Subcutaneous abdominal adipose tissue (tissue), 5 donors: ENCODE results near the gene CD1B.

Experiments
- H3K27ac ChIP-seq: one replicate; pipeline ENCODE4 v1.7.0; 2013; ENCODE audit warnings: low read depth, mild to moderate bottlenecking, inconsistent platforms, low read length, moderate library complexity
- H3K27me3 ChIP-seq, 5 donors: one replicate each; pipeline ENCODE4 v1.7.0; 2013; ENCODE audit warnings: low read length in 5 of 5, inconsistent platforms in 1 of 5; ENCODE audit not compliant: control insufficient read depth in 5 of 5, insufficient read depth in 4 of 5
- H3K36me3 ChIP-seq, 5 donors: one replicate each; pipeline ENCODE4 v1.7.0; 2013; ENCODE audit warnings: low read length in 5 of 5; ENCODE audit not compliant: control insufficient read depth in 5 of 5, insufficient read depth in 5 of 5
- H3K4me1 ChIP-seq, 5 donors: one replicate each; pipeline ENCODE4 v1.7.0; 2013; ENCODE audit warnings: low read length in 5 of 5, mild to moderate bottlenecking in 3 of 5, moderate library complexity in 1 of 5; ENCODE audit not compliant: control insufficient read depth in 5 of 5, insufficient read depth in 5 of 5
- H3K4me3 ChIP-seq, 5 donors: one replicate each; pipeline ENCODE4 v1.7.0; 2013; ENCODE audit warnings: low read length in 5 of 5, low read depth in 1 of 5
- H3K9ac ChIP-seq, 5 donors: one replicate each; pipeline ENCODE4 v1.7.0; 2013; ENCODE audit warnings: low read length in 5 of 5, mild to moderate bottlenecking in 4 of 5, moderate library complexity in 3 of 5
- H3K9me3 ChIP-seq, 5 donors: one replicate each; pipeline ENCODE4 v1.7.0; 2013; ENCODE audit warnings: low read length in 5 of 5; ENCODE audit not compliant: control insufficient read depth in 5 of 5
- donor health status: healthy.
- donor health status: healthy.
- donor health status: healthy.
- donor health status: healthy.
- donor health status: healthy.

The CD1B gene

DNA sequence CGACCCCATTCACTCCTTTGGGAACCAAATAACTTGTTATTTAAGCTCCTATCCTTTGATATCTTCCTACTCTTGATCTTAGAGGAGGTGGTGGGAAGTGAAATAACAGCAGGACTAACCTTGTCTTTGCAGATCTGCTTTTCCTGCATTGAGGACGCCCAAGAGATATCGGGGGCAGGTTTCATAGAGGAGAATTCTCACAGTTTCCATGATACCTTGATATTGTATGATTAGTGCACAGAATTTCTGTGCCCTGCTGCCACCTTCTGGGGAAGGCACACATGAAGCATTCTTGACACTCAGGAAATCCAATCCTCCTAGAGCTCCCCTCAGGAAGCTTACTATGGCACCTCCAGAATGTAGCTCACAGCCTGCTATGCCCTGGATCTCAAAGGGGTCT, 1.6 kb downstream of the CD1B start:
- Histone ChIP-seq H3K9ac (no peak overlapping the region), H3K4me3 (no peak overlapping the region), H3K4me1 (no peaks in the 10 kb centered on the region), H3K36me3 (no peaks in the 10 kb centered on the region), H3K27me3 (peaks cover 0 to 3% (median 0%) of the 10 kb centered on the region in 5 donors), H3K27ac (no peak overlapping the region), H3K9me3 (no peaks in the 10 kb centered on the region)

- peaks cover 0 to 3% (median 0%) of the 10 kb centered on the region in 5 donors for H3K27me3 ChIP-seq
- H3K4me3 ChIP-seq = no peak overlapping the region
- H3K27ac ChIP-seq = no peak overlapping the region
- H3K9ac ChIP-seq = no peak overlapping the region
- H3K9me3 ChIP-seq = no peaks in the 10 kb centered on the region
- H3K36me3 ChIP-seq = no peaks in the 10 kb centered on the region
- H3K4me1 ChIP-seq = no peaks in the 10 kb centered on the region
Observed at GRCh38 chr1:158329300-158329699, 2.0 kb downstream of the CD1B start.

GRCh38 chr1:158328426-158328825, 2.9 kb downstream of the CD1B start:
- H3K4me1 ChIP-seq = no peaks in the 10 kb centered on the region
- H3K4me3 ChIP-seq = no peak overlapping the region
- H3K36me3 ChIP-seq = no peaks in the 10 kb centered on the region
- H3K27ac ChIP-seq = no peak overlapping the region
- peaks cover 0 to 5% (median 0%) of the 10 kb centered on the region in 5 donors for H3K27me3 ChIP-seq
- peaks cover 0 to 1% (median 0%) of the 10 kb centered on the region in 5 donors for H3K9me3 ChIP-seq
- H3K9ac ChIP-seq = no peak overlapping the region

GRCh38 chr1:158327481-158327880, 3.9 kb downstream of the CD1B start:
- Histone ChIP-seq H3K4me1 (no peaks in the 10 kb centered on the region), H3K4me3 (no peak overlapping the region), H3K27me3 (peaks cover 0 to 5% (median 0%) of the 10 kb centered on the region in 5 donors), H3K9me3 (peaks cover 0 to 4% (median 0%) of the 10 kb centered on the region in 5 donors), H3K36me3 (no peaks in the 10 kb centered on the region), H3K27ac (no peak overlapping the region), H3K9ac (no peak overlapping the region)

DNA sequence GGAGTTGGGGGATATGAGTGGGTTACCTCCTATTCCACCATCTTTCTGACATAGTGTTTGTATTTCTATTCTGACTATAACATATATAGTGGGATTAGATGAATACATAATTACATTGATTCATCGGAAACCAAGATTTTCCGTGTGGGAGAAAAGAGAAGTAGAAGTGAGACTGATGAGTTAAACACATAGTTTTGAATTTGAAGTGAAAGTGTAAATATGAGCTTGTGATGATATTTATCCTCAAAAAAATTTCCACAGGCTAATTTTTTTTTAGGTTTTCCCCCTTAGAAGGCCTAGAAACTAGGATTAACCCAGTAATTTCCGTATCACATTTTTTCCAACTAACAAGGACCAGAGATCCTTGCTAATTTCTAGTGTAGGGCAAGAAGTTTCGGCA, 6.9 kb downstream of the CD1B start:
- no peak overlapping the region for H3K27ac ChIP-seq
- H3K27me3 ChIP-seq = peaks cover 0 to 2% (median 0%) of the 10 kb centered on the region in 5 donors
- no peaks in the 10 kb centered on the region for H3K4me1 ChIP-seq
- no peak overlapping the region for H3K9ac ChIP-seq
- peaks cover 0 to 4% (median 0%) of the 10 kb centered on the region in 5 donors for H3K9me3 ChIP-seq
- no peak overlapping the region for H3K4me3 ChIP-seq
- H3K36me3 ChIP-seq = no peaks in the 10 kb centered on the region

DNA sequence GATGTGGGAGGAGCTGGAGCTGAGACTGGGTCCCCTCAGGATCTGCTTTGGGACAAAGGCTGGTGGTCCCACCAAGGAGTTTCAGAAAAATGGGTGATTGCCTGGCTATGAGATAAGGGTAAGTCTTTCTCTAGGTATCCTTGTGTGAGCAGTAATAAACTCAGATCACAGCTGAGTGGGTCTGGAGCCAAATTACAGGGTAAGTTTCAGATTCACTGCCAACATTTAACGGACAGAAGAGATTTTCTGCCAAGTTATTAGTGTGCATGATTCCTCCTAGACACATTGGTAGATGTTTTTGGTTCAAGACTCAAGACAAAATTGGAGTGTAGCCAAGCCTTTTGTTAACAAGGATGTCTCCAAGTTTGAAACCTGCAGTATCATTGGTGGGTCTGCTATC, 7.5 kb downstream of the CD1B start:
- H3K4me3 ChIP-seq = no peak overlapping the region
- peaks cover 0 to 4% (median 0%) of the 10 kb centered on the region in 5 donors for H3K9me3 ChIP-seq
- H3K27me3 ChIP-seq = peaks cover 0 to 2% (median 0%) of the 10 kb centered on the region in 5 donors
- H3K9ac ChIP-seq = no peak overlapping the region
- H3K4me1 ChIP-seq = no peaks in the 10 kb centered on the region
- no peak overlapping the region for H3K27ac ChIP-seq
- H3K36me3 ChIP-seq = no peaks in the 10 kb centered on the region

DNA sequence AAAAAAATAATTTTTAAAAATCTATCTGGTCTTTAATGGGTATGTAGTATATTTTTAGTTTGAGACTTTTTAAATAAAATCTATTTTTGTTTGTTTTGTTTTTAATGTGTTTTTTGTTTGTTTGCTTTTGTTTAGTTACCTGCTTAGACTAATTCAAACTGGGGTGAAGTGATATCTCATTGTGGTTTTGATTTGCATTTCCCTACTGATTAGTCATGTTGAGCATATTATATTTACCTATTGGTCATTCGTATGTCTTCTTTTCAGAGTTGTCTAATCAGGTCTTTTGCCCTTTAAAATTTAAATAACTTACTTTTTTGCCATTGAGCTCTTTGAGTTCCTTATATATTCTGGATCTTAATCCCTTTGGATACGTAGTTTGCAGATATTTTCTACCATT, 20.3 kb downstream of the CD1B start:
- Histone ChIP-seq H3K27me3 (no peaks in the 10 kb centered on the region), H3K36me3 (no peaks in the 10 kb centered on the region), H3K9me3 (peaks cover 0 to 24% (median 6%) of the 10 kb centered on the region in 5 donors), H3K4me3 (no peak overlapping the region), H3K9ac (no peak overlapping the region), H3K4me1 (no peaks in the 10 kb centered on the region), H3K27ac (no peak overlapping the region)

DNA sequence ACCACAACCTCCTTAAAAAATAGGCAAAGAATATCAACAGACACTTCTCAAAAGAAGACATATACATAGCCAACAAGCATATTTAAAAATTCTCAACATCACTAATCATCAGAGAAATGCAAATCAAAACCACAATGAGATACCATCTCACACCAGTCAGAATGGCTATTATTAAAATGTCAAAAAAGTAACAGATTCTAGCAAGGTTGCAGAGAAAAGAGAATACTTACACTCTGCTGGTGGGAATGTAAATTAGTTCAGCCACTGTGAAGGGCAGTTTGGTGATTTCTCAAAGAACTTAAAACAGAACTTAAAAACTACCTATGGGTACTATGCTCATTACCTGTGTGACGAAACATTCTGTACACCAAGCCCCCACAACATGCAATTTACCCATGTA, 20.7 kb downstream of the CD1B start:
- Histone ChIP-seq H3K4me1 (no peaks in the 10 kb centered on the region), H3K36me3 (no peaks in the 10 kb centered on the region), H3K27ac (no peak overlapping the region), H3K4me3 (no peak overlapping the region), H3K9me3 (peaks cover 0 to 24% (median 6%) of the 10 kb centered on the region in 5 donors), H3K27me3 (no peaks in the 10 kb centered on the region), H3K9ac (no peak overlapping the region)

DNA sequence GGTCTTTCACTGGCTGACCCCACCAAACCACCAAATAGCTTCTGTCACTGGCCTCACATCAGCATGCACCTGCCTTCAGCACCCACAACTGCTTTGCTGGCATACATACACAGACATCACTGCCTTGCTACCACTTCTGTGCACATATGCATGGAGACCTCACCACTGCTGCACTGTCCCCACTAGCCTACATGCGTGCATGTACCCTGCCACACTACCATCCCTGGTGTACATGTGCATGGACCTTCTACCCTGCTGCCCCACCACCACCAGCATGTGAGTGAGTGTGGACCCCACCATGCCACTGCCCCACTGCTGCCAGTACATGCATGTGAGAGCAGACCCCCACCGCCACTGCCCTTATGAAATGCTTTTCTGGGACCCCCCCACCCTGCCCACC, 35.5 kb downstream of the CD1B start:
- Histone ChIP-seq H3K4me3 (no peak overlapping the region), H3K27ac (no peak overlapping the region), H3K9me3 (peaks cover 2 to 11% (median 4%) of the 10 kb centered on the region in 5 donors), H3K36me3 (no peaks in the 10 kb centered on the region), H3K9ac (no peak overlapping the region), H3K27me3 (peaks cover 0 to 7% (median 0%) of the 10 kb centered on the region in 5 donors), H3K4me1 (peaks cover 0 to 2% (median 0%) of the 10 kb centered on the region in 5 donors)

GRCh38 chr1:158290321-158290844, 40.9 kb downstream of the CD1B start:
- no peak overlapping the region for H3K9ac ChIP-seq
- no peak overlapping the region for H3K4me3 ChIP-seq
- H3K9me3 ChIP-seq = no peaks in the 10 kb centered on the region
- peaks cover 0 to 3% (median 0%) of the 10 kb centered on the region in 5 donors for H3K27me3 ChIP-seq
- H3K27ac ChIP-seq = no peak overlapping the region
- no peaks in the 10 kb centered on the region for H3K36me3 ChIP-seq
- H3K4me1 ChIP-seq = peaks cover 0 to 23% (median 3%) of the 10 kb centered on the region in 5 donors
